ENCODE data around the gene ALKBH8.
A peak's percentile ranks its signal among the peaks of the same experiment; 100 is the strongest.
"Not testable (repeated sequence)": the region's sequence is repeated elsewhere in the genome, so short reads cannot be mapped to it uniquely, and the experiment has no call there.

ALKBH8 gene

GRCh38 chr11:107565219-107565937 is at the start of gene ALKBH8:
TSS of gene ALKBH8 (minus strand) at chr11:107565735. CDS start at chr11:107560893, 4,842 bp downstream.
- DNase-seq: peak; percentile 56

- no peak for DNase-seq
Measured at GRCh38 chr11:107612445-107612844, 46.9 kb upstream of the ALKBH8 start.

GRCh38 chr11:107609400-107610218 is 44.1 kb upstream of the ALKBH8 start:
- no peak for DNase-seq

GRCh38 chr11:107608809-107609208 is 43.3 kb upstream of the ALKBH8 start:
- no peak for DNase-seq

- no peak for DNase-seq
Measured at GRCh38 chr11:107606141-107606540, 40.6 kb upstream of the ALKBH8 start.

GRCh38 chr11:107605061-107606006 is 39.8 kb upstream of the ALKBH8 start:
- DNase-seq: no peak

- DNase-seq: no peak
Measured at GRCh38 chr11:107598225-107599139, 32.9 kb upstream of the ALKBH8 start.

GRCh38 chr11:107594736-107595135 is 29.2 kb upstream of the ALKBH8 start:
- DNase-seq: no peak

GRCh38 chr11:107593951-107594350 is 28.4 kb upstream of the ALKBH8 start:
- no peak for DNase-seq

- DNase-seq: peak; percentile 37
Measured at GRCh38 chr11:107592813-107593212, 27.3 kb upstream of the ALKBH8 start.

GRCh38 chr11:107592231-107592590 is 26.7 kb upstream of the ALKBH8 start:
- no peak for DNase-seq

- no peak for DNase-seq
Measured at GRCh38 chr11:107591378-107592230, 26.1 kb upstream of the ALKBH8 start.

- peak; percentile 42 for DNase-seq
Measured at GRCh38 chr11:107590460-107591377, 25.2 kb upstream of the ALKBH8 start, which contains the start of gene ELMOD1. TSS of gene ELMOD1 (plus strand) at chr11:107591147. CDS start at chr11:107618190, 27,043 bp downstream.

- peak; percentile 66 for DNase-seq
Measured at GRCh38 chr11:107587306-107587979, 21.9 kb upstream of the ALKBH8 start.

GRCh38 chr11:107583629-107584195 is 18.2 kb upstream of the ALKBH8 start:
- DNase-seq: peak; percentile 27

GRCh38 chr11:107581147-107581546 is 15.6 kb upstream of the ALKBH8 start:
- DNase-seq: no peak

GRCh38 chr11:107579169-107579568 is 13.6 kb upstream of the ALKBH8 start:
- not testable (repeated sequence) for DNase-seq

GRCh38 chr11:107577346-107577711 is 11.8 kb upstream of the ALKBH8 start:
- DNase-seq: no peak
